Stomach (tissue), 4 donors: Measurements from ENCODE around the gene TTC28.
"Not testable (repeated sequence)": the region's sequence is repeated elsewhere in the genome, so short reads cannot be mapped to it uniquely, and the experiment has no call there.

Experiments
- CTCF ChIP-seq, 7 experiments: fragments of 450-650 bp in 4 of 7; fragments of 200-600 bp in 3 of 7; sonication (generic) in 3 of 7; IDR thresholded peaks; one replicate each; pipeline ENCODE4 v1.5.1; 2016 to 2019; ENCODE audit warnings: antibody characterized with exemption in 7 of 7, control low read depth in 2 of 7, mild to moderate bottlenecking in 1 of 7
- EP300 ChIP-seq: sonication (generic); formaldehyde crosslinking; IDR thresholded peaks from one replicate; pipeline ENCODE4 v1.6.1; 2017; ENCODE audit warnings: antibody characterized with exemption
- POLR2A ChIP-seq, 4 donors: fragments of 450-650 bp; IDR thresholded peaks; one replicate each; pipeline ENCODE4 v1.6.1; 2016; ENCODE audit warnings: antibody characterized with exemption in 4 of 4, control low read depth in 2 of 4, mild to moderate bottlenecking in 1 of 4, moderate library complexity in 1 of 4
- POLR2AphosphoS5 ChIP-seq, 3 donors: sonication (generic); formaldehyde crosslinking; IDR thresholded peaks; one replicate each; pipeline ENCODE4 v1.6.1; 2016; ENCODE audit warnings: antibody characterized with exemption in 3 of 3

GRCh38 chr22:28678170-28678569, 1.5 kb downstream of the TTC28 start:
- not testable (repeated sequence) for TF ChIP-seq POLR2A (IDR thresholded peaks at IDR 0.05); EP300; CTCF (IDR thresholded peaks at IDR 0.05); POLR2AphosphoS5 (IDR thresholded peaks at IDR 0.05)
